ENCODE results near the gene UBE2I. TPM values are rescaled to one million over a fixed set of nuclear protein-coding genes. Genes with fewer than 3 reads are reported as not detected.

The UBE2I gene
- total RNA-seq, 4 donors from 2014 or later, result 54.1 to 119 (median 107) TPM

GRCh38 chr16:1331712-1332617 lies 22.5 kb downstream of the UBE2I start:
- H3K27ac ChIP-seq, result peak overlapping the region; percentile 63 to 86 (median 76)
- peak; percentile 71 to 97 (median 97) for DNase-seq
- peak overlapping the region; percentile 44 to 65 (median 58) for H3K4me3 ChIP-seq

GRCh38 chr16:1332618-1333148 lies 23.2 kb downstream of the UBE2I start:
- H3K27ac ChIP-seq, result peak overlapping the region; percentile 63 to 86 (median 76)
- H3K36me3 ChIP-seq, result no peaks in the 10 kb centered on the region
- TF ChIP-seq POLR2A (IDR thresholded peaks at IDR 0.05) (no peak), CTCF (IDR thresholded peaks at IDR 0.05) (no peak)
- no peak for DNase-seq
- H3K4me3 ChIP-seq, result peak overlapping the region; percentile 44 to 65 (median 58)
- H3K27me3 ChIP-seq, result peaks cover 0 to 21% of the 10 kb centered on the region in 2 donors
- H3K9me3 ChIP-seq, result peaks cover 0 to 6% (median 0%) of the 10 kb centered on the region in 4 donors
- H3K4me1 ChIP-seq, result peaks cover 0 to 50% (median 30%) of the 10 kb centered on the region in 4 donors

More at GRCh38 chr16:1331712-1332617, 22.5 kb downstream of the UBE2I start:
- Histone ChIP-seq H3K27me3 (peaks cover 0 to 21% of the 10 kb centered on the region in 2 donors), H3K4me1 (peaks cover 0 to 50% (median 30%) of the 10 kb centered on the region in 4 donors), H3K36me3 (no peaks in the 10 kb centered on the region), H3K9me3 (peaks cover 0 to 6% (median 0%) of the 10 kb centered on the region in 4 donors)
- no peak for TF ChIP-seq CTCF (IDR thresholded peaks at IDR 0.05)

- peaks cover 0 to 21% of the 10 kb centered on the region in 2 donors for H3K27me3 ChIP-seq
- peak within 1 kb of the TSS; percentile 44 to 65 (median 58) for H3K4me3 ChIP-seq
- TF ChIP-seq POLR2A (IDR thresholded peaks at IDR 0.05) (peak in 1 of 2 donors; percentile 21), CTCF (IDR thresholded peaks at IDR 0.05) (no peak)
- peak; percentile 62 to 78 (median 72) for DNase-seq
- peak within 1 kb of the TSS; percentile 63 to 86 (median 76) for H3K27ac ChIP-seq
- peaks cover 0 to 56% (median 30%) of the 10 kb centered on the region in 4 donors for H3K4me1 ChIP-seq
- no peaks in the 10 kb centered on the region for H3K36me3 ChIP-seq
- peaks cover 0 to 6% (median 0%) of the 10 kb centered on the region in 4 donors for H3K9me3 ChIP-seq
These were observed 23.8 kb downstream of the UBE2I start, which contains the start of gene BAIAP3 for GRCh38 chr16:1333149-1333812. BAIAP3 (plus strand) TSS chr16:1333645; CDS start chr16:1338550, 4,905 bp downstream.

- DNase-seq, result no peak
- Histone ChIP-seq H3K4me3 (peak overlapping the region; percentile 44 to 65 (median 58)), H3K27ac (peak overlapping the region in 3 of 4 donors; percentile 35 to 86 (median 80)), H3K4me1 (peaks cover 0 to 62% (median 30%) of the 10 kb centered on the region in 4 donors), H3K36me3 (no peaks in the 10 kb centered on the region), H3K9me3 (peaks cover 0 to 6% (median 0%) of the 10 kb centered on the region in 4 donors), H3K27me3 (peaks cover 0 to 21% of the 10 kb centered on the region in 2 donors)
- TF ChIP-seq POLR2A (IDR thresholded peaks at IDR 0.05) (no peak), CTCF (IDR thresholded peaks at IDR 0.05) (no peak)
These were observed 24.6 kb downstream of the UBE2I start for GRCh38 chr16:1333854-1334700.

All from Peyer's patch (tissue), 4 donors.